Chondrocyte (in vitro differentiated cells): Measurements from ENCODE around the gene MYL9. TPM values are rescaled to one million over a fixed set of nuclear protein-coding genes. Genes with fewer than 3 reads are reported as not detected.
"Not testable (repeated sequence)": the region's sequence is repeated elsewhere in the genome, so short reads cannot be mapped to it uniquely, and the experiment has no call there.

Experiments used
- DNase-seq: peaks from one replicate; pipeline ENCODE4 v3.0.0; 2021; ENCODE audit warnings: mixed read lengths, low spot score
- H3K27ac Mint-ChIP-seq: one replicate; pipeline ENCODE4 v1.8.0; 2021; ENCODE audit warnings: mild to moderate bottlenecking, moderate library complexity, mixed read lengths; ENCODE audit not compliant: unreplicated experiment
- H3K27me3 Mint-ChIP-seq: 2 replicates; pipeline ENCODE4 v1.8.0; 2021; ENCODE audit warnings: low read depth, mixed read lengths
- H3K36me3 Mint-ChIP-seq: 2 replicates; pipeline ENCODE4 v1.8.0; 2021; ENCODE audit warnings: low read depth, mixed read lengths
- H3K4me1 Mint-ChIP-seq: 2 replicates; pipeline ENCODE4 v1.8.0; 2021; ENCODE audit warnings: low read depth, mild to moderate bottlenecking, mixed read lengths
- H3K4me3 Mint-ChIP-seq: one replicate; pipeline ENCODE4 v1.8.0; 2021; ENCODE audit warnings: mild to moderate bottlenecking, moderate library complexity, mixed read lengths; ENCODE audit not compliant: unreplicated experiment
- H3K9me3 Mint-ChIP-seq: 2 replicates; pipeline ENCODE4 v1.8.0; 2021; ENCODE audit warnings: low read depth, mixed read lengths
- total RNA-seq: library from RNA; stranded (reverse); gene quantifications from 3 replicates; pipeline ENCODE4 v1.2.1, GENCODE V29; 2021
- TF ChIP-seq, protein P1 (sequence below): fragments of 200-600 bp; sonication (generic); IDR thresholded peaks from 2 replicates; pipeline ENCODE4 v1.5.0; 2021; ENCODE audit warnings: antibody characterized with exemption, mild to moderate bottlenecking, moderate library complexity

Gene MYL9
- total RNA-seq, 1 donor from 2014 or later: 1,930 TPM

DNA sequence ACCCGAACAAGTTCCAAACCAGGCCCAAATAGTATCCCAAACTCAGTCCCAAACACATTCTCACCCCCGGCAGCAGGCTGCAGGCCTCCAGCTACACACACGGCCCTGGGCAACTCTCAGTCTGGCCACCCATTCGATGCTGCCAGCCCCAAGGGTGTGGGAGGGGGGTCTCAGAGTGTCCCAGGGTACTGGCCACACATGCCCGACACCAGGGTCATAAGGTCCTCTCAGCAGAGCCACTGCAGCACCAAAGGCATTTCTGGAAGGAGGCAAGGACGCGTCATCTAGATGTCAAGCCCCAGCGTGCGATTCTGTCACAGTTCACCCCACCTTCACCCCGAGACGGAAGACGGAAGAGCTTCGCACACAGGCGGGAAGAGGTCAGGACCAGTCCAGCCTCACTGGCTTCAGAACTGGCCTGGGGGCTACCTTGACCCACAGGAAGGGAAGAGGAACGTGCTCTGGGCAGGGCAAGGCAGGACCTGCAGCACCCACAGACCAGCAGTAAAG is 9.5 kb downstream of the MYL9 start:
- no peak overlapping the region for H3K4me3 Mint-ChIP-seq
- peaks cover 15% of the 10 kb centered on the region for H3K36me3 Mint-ChIP-seq
- peak overlapping the region; percentile 78 for H3K27ac Mint-ChIP-seq
- peaks cover 23% of the 10 kb centered on the region for H3K4me1 Mint-ChIP-seq
- H3K27me3 Mint-ChIP-seq: no peaks in the 10 kb centered on the region
- H3K9me3 Mint-ChIP-seq: no peaks in the 10 kb centered on the region
- no peak for DNase-seq
- TF ChIP-seq, protein P1, sequence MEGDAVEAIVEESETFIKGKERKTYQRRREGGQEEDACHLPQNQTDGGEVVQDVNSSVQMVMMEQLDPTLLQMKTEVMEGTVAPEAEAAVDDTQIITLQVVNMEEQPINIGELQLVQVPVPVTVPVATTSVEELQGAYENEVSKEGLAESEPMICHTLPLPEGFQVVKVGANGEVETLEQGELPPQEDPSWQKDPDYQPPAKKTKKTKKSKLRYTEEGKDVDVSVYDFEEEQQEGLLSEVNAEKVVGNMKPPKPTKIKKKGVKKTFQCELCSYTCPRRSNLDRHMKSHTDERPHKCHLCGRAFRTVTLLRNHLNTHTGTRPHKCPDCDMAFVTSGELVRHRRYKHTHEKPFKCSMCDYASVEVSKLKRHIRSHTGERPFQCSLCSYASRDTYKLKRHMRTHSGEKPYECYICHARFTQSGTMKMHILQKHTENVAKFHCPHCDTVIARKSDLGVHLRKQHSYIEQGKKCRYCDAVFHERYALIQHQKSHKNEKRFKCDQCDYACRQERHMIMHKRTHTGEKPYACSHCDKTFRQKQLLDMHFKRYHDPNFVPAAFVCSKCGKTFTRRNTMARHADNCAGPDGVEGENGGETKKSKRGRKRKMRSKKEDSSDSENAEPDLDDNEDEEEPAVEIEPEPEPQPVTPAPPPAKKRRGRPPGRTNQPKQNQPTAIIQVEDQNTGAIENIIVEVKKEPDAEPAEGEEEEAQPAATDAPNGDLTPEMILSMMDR: no peak

DNA sequence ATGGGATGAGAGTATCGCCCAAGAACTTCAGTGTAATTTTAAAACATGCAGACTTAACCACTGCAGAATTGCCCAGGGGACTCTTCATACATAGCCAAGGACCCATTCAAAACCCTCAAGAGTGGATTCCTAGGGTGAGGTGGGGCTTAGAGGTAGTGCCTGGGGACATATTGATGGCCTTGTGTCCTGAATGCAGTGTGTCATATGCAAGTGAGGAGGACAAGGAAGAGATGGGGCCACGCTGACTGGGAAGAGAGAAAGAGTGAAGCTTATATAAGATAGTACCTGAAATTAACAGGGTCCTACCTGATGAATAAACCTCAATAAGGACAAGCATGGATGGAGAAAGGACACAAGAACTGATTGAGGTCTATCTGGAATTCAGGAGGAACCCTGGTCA is 13.9 kb downstream of the MYL9 start:
- no peak for DNase-seq
- Mint-ChIP-seq H3K4me3 (no peak overlapping the region), H3K27ac (no peak overlapping the region), H3K27me3 (no peaks in the 10 kb centered on the region), H3K4me1 (peaks cover 9% of the 10 kb centered on the region), H3K36me3 (no peaks in the 10 kb centered on the region), H3K9me3 (no peaks in the 10 kb centered on the region)
- TF ChIP-seq, protein P1: no peak

DNA sequence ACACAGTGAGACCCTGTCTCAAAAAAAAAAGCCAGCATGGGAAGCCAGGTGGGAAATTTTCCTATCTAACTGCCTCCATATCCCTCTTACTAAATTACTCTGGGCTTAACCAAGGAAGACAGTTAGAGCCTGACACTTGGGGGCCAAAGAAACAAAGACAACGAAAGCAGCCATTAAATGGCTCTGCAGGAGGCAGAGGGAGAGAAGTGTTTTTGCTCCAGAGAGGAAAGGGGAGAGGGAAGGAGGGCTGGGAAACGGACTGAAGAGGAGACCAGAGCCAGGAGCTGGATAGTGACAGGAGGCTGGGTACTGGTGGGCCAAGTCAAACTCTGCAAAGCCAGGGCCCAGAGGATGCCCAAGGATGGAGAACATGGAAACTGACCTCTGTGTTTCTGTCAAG is 21.4 kb downstream of the MYL9 start:
- Mint-ChIP-seq H3K9me3 (peaks cover 6% of the 10 kb centered on the region), H3K27ac (no peak overlapping the region), H3K4me3 (no peak overlapping the region)

DNA sequence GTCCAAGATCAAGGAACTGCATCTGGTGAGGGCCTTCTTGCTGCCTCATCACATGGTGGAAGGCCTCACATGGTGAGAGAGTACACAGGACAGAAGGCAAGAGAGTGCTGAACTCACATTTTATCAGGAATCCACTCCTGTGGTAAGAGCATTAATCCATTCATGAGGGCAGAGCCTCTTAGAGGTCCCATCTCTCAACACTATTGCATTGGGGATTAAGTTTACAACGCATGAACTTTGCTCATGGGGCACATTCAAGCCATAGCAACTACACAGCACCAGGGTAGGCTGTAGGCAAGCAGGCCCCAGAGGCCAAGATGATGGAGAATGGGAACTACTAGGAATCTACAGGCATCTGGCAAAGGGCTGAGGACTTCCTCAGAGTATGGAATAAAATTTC is 22.1 kb downstream of the MYL9 start:
- Mint-ChIP-seq H3K9me3 (peaks cover 6% of the 10 kb centered on the region), H3K4me1 (no peaks in the 10 kb centered on the region), H3K27me3 (peaks cover 1% of the 10 kb centered on the region), H3K36me3 (peaks cover 4% of the 10 kb centered on the region), H3K4me3 (no peak overlapping the region), H3K27ac (no peak overlapping the region)
- DNase-seq: no peak
- TF ChIP-seq, protein P1: no peak

More for the DNA sequence above, 21.4 kb downstream of the MYL9 start:
- DNase-seq: no peak
- TF ChIP-seq, protein P1: no peak
- Mint-ChIP-seq H3K36me3 (peaks cover 4% of the 10 kb centered on the region), H3K4me1 (no peaks in the 10 kb centered on the region), H3K27me3 (peaks cover 1% of the 10 kb centered on the region)

DNA sequence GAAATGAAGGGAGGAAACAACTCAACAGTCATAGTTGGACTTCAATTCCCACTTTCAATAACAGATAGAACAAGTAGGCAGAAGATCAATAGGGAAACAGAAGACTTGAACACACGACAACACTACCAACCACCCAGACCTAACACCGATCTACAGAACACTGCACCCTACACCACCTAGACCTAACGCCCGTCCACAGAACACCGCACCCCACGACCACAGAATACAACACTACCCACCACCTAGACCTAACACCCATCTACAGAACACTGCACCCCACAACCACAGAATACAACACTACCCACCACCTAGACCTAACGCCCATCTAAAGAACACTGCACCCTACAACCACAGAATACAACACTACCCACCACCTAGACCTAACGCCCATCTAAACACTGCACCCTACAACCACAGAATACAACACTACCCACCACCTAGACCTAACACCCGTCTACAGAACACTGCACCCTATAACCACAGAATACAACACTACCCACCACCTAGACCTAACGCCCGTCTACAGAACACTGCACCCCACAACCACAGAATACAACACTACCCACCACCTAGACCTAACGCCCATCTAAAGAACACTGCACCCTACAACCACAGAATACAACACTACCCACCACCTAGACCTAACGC is 22.9 kb downstream of the MYL9 start:
- DNase-seq, H3K4me1 Mint-ChIP-seq, H3K4me3 Mint-ChIP-seq, H3K9me3 Mint-ChIP-seq, H3K27me3 Mint-ChIP-seq, H3K36me3 Mint-ChIP-seq, H3K27ac Mint-ChIP-seq: not testable (repeated sequence)

DNA sequence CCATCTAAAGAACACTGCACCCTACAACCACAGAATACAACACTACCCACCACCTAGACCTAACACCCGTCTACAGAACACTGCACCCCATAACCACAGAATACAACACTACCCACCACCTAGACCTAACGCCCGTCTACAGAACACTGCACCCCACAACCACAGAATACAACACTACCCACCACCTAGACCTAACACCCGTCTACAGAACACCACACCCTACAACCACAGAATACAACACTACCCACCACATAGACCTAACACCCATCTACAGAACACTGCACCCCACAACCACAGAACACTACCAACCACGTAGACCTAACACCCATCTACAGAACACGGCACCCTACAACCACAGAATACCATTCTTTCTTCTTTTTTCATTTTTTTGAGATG is 23.4 kb downstream of the MYL9 start:
- H3K4me3 Mint-ChIP-seq, H3K27me3 Mint-ChIP-seq, H3K4me1 Mint-ChIP-seq, H3K9me3 Mint-ChIP-seq, DNase-seq, H3K27ac Mint-ChIP-seq, H3K36me3 Mint-ChIP-seq: not testable (repeated sequence)
